Measurements from ENCODE around the gene PRLR. TPM values are rescaled to one million over a fixed set of nuclear protein-coding genes. Genes with fewer than 3 reads are reported as not detected.

The PRLR gene
- total and polyA plus RNA-seq, 10 of the 15 experiments (the other 5 are each of a cell fraction or from before 2014, with no cell fraction given): 0.03 to 8.1 (median 0.20) TPM

GRCh38 chr5:35242702-35243258 is 12.5 kb upstream of the PRLR start (continued):
- TF ChIP-seq, protein P1, sequence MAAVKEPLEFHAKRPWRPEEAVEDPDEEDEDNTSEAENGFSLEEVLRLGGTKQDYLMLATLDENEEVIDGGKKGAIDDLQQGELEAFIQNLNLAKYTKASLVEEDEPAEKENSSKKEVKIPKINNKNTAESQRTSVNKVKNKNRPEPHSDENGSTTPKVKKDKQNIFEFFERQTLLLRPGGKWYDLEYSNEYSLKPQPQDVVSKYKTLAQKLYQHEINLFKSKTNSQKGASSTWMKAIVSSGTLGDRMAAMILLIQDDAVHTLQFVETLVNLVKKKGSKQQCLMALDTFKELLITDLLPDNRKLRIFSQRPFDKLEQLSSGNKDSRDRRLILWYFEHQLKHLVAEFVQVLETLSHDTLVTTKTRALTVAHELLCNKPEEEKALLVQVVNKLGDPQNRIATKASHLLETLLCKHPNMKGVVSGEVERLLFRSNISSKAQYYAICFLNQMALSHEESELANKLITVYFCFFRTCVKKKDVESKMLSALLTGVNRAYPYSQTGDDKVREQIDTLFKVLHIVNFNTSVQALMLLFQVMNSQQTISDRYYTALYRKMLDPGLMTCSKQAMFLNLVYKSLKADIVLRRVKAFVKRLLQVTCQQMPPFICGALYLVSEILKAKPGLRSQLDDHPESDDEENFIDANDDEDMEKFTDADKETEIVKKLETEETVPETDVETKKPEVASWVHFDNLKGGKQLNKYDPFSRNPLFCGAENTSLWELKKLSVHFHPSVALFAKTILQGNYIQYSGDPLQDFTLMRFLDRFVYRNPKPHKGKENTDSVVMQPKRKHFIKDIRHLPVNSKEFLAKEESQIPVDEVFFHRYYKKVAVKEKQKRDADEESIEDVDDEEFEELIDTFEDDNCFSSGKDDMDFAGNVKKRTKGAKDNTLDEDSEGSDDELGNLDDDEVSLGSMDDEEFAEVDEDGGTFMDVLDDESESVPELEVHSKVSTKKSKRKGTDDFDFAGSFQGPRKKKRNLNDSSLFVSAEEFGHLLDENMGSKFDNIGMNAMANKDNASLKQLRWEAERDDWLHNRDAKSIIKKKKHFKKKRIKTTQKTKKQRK (IDR thresholded peaks at IDR 0.05; ENCODE audit: low read depth, low read length): no peak
- TF ChIP-seq WRNIP1 (IDR thresholded peaks at IDR 0.05; ENCODE audit: borderline replicate concordance, low read depth, low read length): no peak
- TF ChIP-seq, protein P2, sequence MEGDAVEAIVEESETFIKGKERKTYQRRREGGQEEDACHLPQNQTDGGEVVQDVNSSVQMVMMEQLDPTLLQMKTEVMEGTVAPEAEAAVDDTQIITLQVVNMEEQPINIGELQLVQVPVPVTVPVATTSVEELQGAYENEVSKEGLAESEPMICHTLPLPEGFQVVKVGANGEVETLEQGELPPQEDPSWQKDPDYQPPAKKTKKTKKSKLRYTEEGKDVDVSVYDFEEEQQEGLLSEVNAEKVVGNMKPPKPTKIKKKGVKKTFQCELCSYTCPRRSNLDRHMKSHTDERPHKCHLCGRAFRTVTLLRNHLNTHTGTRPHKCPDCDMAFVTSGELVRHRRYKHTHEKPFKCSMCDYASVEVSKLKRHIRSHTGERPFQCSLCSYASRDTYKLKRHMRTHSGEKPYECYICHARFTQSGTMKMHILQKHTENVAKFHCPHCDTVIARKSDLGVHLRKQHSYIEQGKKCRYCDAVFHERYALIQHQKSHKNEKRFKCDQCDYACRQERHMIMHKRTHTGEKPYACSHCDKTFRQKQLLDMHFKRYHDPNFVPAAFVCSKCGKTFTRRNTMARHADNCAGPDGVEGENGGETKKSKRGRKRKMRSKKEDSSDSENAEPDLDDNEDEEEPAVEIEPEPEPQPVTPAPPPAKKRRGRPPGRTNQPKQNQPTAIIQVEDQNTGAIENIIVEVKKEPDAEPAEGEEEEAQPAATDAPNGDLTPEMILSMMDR (IDR thresholded peaks at IDR 0.05 in 2 of 3, conservative IDR thresholded peaks at IDR 0.05 in 1 of 3; ENCODE audit: control insufficient read depth in 2 of 3, extremely low read depth in 1 of 3, insufficient read depth in 1 of 3, low read depth in 3 of 3, low read length in 3 of 3): no peak
- TF ChIP-seq SIX5 (IDR thresholded peaks at IDR 0.05; ENCODE audit: low read depth, low read length, severe bottlenecking): no peak
- no peak for TF ChIP-seq ZBED1 (IDR thresholded peaks at IDR 0.05; ENCODE audit: borderline replicate concordance)
- no peak for TF ChIP-seq MEF2B (IDR thresholded peaks at IDR 0.05; ENCODE audit: partially characterized antibody, poor library complexity, severe bottlenecking)
- TF ChIP-seq, protein P3, sequence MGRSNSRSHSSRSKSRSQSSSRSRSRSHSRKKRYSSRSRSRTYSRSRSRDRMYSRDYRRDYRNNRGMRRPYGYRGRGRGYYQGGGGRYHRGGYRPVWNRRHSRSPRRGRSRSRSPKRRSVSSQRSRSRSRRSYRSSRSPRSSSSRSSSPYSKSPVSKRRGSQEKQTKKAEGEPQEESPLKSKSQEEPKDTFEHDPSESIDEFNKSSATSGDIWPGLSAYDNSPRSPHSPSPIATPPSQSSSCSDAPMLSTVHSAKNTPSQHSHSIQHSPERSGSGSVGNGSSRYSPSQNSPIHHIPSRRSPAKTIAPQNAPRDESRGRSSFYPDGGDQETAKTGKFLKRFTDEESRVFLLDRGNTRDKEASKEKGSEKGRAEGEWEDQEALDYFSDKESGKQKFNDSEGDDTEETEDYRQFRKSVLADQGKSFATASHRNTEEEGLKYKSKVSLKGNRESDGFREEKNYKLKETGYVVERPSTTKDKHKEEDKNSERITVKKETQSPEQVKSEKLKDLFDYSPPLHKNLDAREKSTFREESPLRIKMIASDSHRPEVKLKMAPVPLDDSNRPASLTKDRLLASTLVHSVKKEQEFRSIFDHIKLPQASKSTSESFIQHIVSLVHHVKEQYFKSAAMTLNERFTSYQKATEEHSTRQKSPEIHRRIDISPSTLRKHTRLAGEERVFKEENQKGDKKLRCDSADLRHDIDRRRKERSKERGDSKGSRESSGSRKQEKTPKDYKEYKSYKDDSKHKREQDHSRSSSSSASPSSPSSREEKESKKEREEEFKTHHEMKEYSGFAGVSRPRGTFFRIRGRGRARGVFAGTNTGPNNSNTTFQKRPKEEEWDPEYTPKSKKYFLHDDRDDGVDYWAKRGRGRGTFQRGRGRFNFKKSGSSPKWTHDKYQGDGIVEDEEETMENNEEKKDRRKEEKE (IDR thresholded peaks at IDR 0.05): no peak
- no peak for TF ChIP-seq TARDBP (IDR thresholded peaks at IDR 0.05; ENCODE audit: borderline replicate concordance)
- TF ChIP-seq EED (IDR thresholded peaks at IDR 0.05; ENCODE audit: low read depth): no peak
- TF ChIP-seq FOXM1 (IDR thresholded peaks at IDR 0.05; ENCODE audit: low read depth, low read length): no peak
